Omental fat pad (tissue), 4 donors: Measurements from ENCODE around the gene MTMR12. TPM values are rescaled to one million over a fixed set of nuclear protein-coding genes. Genes with fewer than 3 reads are reported as not detected.

Source experiments
- ATAC-seq: fragments of 150-250 bp; one replicate; pipeline ENCODE4 v1.9.1; 2016; ENCODE audit warnings: mild to moderate bottlenecking, moderate library complexity; ENCODE audit not compliant: low FRiP score
- DNase-seq: peaks from one replicate; pipeline ENCODE4 v3.0.0-alpha.2; 2019; ENCODE audit warnings: low spot score
- total RNA-seq, 4 donors: library from RNA; depleted of rRNA; stranded (reverse); fragments of >200 nt; gene quantifications; one replicate each; pipeline ENCODE4 v1.1.0, GENCODE V29; 2016
- TF ChIP-seq, protein P1 (sequence below), 3 donors: fragments of 450-650 bp; IDR thresholded peaks; one replicate each; pipeline ENCODE4 v1.5.1; 2016 to 2017; ENCODE audit warnings: antibody characterized with exemption in 3 of 3, mild to moderate bottlenecking in 3 of 3, moderate library complexity in 2 of 3

The MTMR12 gene
- total RNA-seq, 4 donors from 2014 or later, result 34.2 to 79.5 (median 57.4) TPM

DNA sequence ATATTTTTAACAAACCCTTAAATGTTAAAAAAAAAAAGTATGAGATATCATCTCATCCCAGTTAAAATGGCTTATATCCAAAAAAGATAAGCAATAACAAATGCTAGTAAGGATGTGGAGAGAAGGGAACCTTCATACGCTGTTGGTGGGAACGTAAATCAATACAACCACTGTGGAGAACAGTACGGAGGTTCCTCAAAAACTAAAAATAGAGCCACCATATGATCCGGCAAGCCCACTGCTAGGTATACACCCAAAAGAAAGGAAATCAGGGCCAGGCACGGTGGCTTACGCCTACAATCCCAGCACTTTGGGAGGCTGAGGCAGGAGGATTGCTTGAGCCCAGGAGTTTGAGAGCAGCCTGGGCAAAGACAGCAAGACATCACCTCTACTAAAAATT, 3.0 kb downstream of the MTMR12 start:
- TF ChIP-seq, protein P1, sequence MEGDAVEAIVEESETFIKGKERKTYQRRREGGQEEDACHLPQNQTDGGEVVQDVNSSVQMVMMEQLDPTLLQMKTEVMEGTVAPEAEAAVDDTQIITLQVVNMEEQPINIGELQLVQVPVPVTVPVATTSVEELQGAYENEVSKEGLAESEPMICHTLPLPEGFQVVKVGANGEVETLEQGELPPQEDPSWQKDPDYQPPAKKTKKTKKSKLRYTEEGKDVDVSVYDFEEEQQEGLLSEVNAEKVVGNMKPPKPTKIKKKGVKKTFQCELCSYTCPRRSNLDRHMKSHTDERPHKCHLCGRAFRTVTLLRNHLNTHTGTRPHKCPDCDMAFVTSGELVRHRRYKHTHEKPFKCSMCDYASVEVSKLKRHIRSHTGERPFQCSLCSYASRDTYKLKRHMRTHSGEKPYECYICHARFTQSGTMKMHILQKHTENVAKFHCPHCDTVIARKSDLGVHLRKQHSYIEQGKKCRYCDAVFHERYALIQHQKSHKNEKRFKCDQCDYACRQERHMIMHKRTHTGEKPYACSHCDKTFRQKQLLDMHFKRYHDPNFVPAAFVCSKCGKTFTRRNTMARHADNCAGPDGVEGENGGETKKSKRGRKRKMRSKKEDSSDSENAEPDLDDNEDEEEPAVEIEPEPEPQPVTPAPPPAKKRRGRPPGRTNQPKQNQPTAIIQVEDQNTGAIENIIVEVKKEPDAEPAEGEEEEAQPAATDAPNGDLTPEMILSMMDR (IDR thresholded peaks at IDR 0.05), result no peak
- ATAC-seq, result no peak
- DNase-seq, result no peak

DNA sequence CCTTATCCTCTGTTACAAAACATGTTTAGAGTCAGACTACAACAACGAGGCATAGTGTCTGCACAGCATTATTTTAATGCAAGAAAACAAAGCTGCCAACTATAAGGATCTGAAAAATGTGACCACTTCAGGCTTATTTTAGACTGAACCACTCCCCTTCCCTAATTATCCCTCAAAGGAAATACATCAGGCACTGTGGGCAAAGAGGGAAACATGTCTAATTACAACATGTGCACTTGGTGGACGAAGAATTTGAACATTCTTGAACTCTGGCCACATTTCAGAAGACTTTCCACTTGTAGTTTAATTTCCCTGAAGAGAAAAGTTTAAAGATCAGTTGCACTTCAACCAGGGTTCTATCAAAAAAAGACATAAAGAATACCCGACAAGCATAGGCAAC, 3.8 kb downstream of the MTMR12 start:
- DNase-seq (no peak), ATAC-seq (no peak)
- TF ChIP-seq, protein P1 (IDR thresholded peaks at IDR 0.05), result no peak

DNA sequence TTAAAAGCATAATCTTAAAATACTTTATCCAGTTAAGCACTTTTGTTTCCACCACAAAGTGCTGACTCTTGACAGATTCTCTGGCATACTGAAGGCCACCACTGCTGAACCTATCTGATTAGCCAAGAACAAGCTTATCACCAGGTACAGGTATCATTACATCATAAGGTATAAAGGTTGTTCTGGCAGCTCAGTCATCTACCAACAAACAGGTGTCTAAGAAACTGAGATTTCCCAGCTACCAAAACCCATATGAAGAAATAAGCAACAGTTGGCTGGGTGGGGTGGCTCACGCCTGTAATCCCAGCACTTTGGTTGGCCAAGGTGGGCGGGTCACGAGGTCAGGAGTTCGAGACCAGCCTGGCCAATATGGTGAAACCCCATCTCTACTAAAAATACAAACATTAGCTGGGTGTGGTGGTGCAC, 5.0 kb downstream of the MTMR12 start:
- TF ChIP-seq, protein P1 (IDR thresholded peaks at IDR 0.05), result no peak

DNA sequence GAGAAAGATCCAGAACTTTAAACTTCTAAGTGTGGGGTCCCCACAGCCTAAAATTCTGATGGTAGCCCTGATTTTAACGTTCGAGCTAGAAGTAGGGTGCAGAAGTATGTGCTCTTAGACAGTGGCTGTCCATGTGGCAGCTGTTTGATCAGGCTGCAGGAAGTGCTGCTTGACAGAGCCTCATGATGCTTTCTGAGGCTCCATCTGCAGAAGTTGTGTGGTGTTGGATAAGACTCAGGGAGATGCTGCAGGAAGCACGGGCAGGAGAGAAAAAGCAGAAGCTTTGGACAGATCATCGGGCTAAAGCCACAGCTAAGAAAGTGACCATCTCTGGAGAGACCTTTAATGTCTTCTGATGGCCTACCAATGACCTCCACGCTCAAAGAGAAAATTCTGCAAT, 8.1 kb downstream of the MTMR12 start:
- DNase-seq (no peak), ATAC-seq (no peak)
- TF ChIP-seq, protein P1 (IDR thresholded peaks at IDR 0.05), result no peak

More for the DNA sequence above, 5.0 kb downstream of the MTMR12 start:
- DNase-seq (no peak), ATAC-seq (no peak)

DNA sequence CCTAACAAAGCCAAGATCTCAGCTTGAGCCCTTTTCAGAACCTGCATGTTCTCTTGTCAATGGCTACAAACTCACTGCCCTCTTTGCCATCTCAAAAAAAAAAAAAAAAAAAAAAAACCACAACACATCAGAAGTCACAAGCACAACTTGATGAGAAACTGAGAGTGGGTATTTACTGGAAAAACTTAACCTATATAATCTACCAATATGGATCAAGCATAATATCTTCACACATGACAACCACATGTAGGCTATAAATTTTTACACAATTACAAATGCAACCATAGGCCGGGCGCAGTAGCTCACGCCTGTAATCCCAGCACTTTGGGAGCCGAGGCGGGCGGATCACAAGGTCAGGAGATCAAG, 9.0 kb downstream of the MTMR12 start:
- TF ChIP-seq, protein P1 (IDR thresholded peaks at IDR 0.05), result no peak
- DNase-seq, result no peak

DNA sequence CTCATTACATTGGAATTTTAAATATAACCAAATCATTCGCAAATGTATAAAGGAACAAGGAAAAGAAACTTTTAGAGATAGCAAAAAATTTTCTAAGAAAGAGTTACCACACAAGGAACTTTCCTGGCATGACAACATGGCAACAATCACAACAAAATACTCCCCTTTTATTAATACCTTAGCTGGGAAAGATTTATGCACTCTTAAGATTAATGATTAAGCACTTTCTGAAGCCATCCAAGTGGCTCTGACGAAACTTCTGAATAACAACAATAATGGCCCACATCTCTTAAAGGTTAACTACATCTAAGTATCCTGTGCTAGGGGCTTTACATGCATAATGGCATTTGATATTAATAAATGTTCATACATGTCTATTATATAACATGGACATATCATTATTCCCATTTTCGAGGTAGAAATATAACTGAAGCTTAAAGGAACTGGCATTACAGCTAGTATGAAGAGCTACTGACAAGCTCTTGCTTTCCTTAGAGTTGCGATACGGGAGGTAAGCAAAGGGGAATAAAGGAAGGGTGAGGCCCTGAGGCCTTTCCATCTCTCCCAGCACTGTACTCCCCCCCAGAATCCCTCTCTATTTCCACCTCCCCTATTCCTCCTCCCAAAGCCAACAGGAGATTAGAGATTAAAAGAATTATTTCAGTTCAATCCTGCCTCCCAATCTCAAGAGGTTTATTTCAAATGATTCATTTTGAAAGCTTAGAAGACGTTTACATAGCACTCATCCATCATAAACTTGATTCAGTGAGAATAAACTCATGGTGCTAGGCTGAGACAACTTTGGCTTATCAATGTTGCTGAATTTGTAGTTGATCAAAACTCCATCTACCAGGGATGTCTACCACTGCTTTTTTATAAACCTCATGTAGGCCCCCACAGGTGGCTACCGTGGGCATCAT, 9.6 kb downstream of the MTMR12 start:
- DNase-seq (no peak), ATAC-seq (peak; percentile 88)
- TF ChIP-seq, protein P1 (IDR thresholded peaks at IDR 0.05), result no peak

More for the DNA sequence above, 9.0 kb downstream of the MTMR12 start:
- no peak for ATAC-seq

DNA sequence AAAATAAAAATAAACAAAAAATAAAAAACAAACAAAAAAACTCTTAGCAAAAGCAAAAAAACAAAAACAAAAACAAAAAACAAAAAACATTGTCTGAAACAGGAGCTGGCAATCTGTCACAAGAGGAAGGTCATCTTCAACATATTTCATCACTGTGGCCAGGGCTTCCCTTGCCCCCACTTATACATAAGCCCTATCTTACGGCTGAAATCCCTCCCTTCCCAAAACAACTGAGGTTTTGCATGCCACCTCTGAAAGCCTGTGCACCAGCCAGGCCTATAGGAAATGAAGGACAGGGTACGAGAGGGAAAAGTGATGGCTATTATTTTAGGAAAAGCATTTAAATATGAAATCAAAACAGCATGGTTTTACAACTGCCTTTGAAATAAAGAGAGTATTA, 10.8 kb downstream of the MTMR12 start:
- DNase-seq (no peak), ATAC-seq (no peak)
- TF ChIP-seq, protein P1 (IDR thresholded peaks at IDR 0.05), result no peak
